GM12878 (cell line): ENCODE results near the gene SURF2. TPM values are rescaled to one million over a fixed set of nuclear protein-coding genes. Genes with fewer than 3 reads are reported as not detected.

ENCODE experiments used
- ATF7 ChIP-seq: fragments of 450-650 bp; IDR thresholded peaks from 2 replicates; pipeline ENCODE4 v1.6.1; 2016; ENCODE audit warnings: low read depth, mild to moderate bottlenecking
- BCL3 ChIP-seq: IDR thresholded peaks from 2 replicates; pipeline ENCODE4 v1.6.1; 2011; ENCODE audit warnings: borderline replicate concordance, low read depth, mild to moderate bottlenecking, moderate library complexity, low read length; ENCODE audit not compliant: insufficient read depth, poor library complexity, severe bottlenecking
- CEBPB ChIP-seq, 2 experiments: fragments of 150-350 bp in 1 of 2; IDR thresholded peaks; 2 replicates each; pipeline ENCODE4 v1.6.1; 2012 to 2014; ENCODE audit warnings: low read depth in 2 of 2, low read length in 2 of 2, borderline replicate concordance in 1 of 2, inconsistent platforms in 1 of 2
- CTCF ChIP-seq, 3 experiments: IDR thresholded peaks in 2 of 3; conservative IDR thresholded peaks in 1 of 3; 2 replicates each; pipeline ENCODE4 v1.5.1; 2011; ENCODE audit warnings: low read depth in 3 of 3, low read length in 3 of 3, mild to moderate bottlenecking in 3 of 3, control low read depth in 2 of 3, moderate library complexity in 2 of 3, inconsistent platforms in 1 of 3, mixed read lengths in 1 of 3; ENCODE audit not compliant: control insufficient read depth in 2 of 3, insufficient read depth in 1 of 3; ENCODE audit errors: extremely low read depth in 1 of 3
- CUX1 ChIP-seq: IDR thresholded peaks from 2 replicates; pipeline ENCODE4 v1.6.1; 2012; ENCODE audit warnings: improper control_type of control experiment, low read depth, low read length; ENCODE audit not compliant: insufficient replicate concordance
- FOS ChIP-seq: IDR thresholded peaks from 3 replicates; pipeline ENCODE4 v1.6.1; 2011; ENCODE audit warnings: borderline replicate concordance; ENCODE audit not compliant: insufficient read length; ENCODE audit errors: extremely low read depth
- JUNB ChIP-seq: IDR thresholded peaks from 2 replicates; pipeline ENCODE4 v1.6.1; 2016; ENCODE audit warnings: antibody characterized with exemption, mild to moderate bottlenecking
- NFIC ChIP-seq: IDR thresholded peaks from 2 replicates; pipeline ENCODE4 v1.6.1; 2012; ENCODE audit warnings: low read depth, mild to moderate bottlenecking, inconsistent platforms, low read length, moderate library complexity
- RELA ChIP-seq: fragments of 450-650 bp; IDR thresholded peaks from 2 replicates; pipeline ENCODE4 v1.8.0; 2014; ENCODE audit warnings: borderline replicate concordance; ENCODE audit not compliant: partially characterized antibody
- polyA plus RNA-seq, 11 experiments: library from polyadenylated mRNA; depleted of rRNA in 4 of 11; unstranded in 6 of 11; stranded (reverse) in 5 of 11; fragments of >200 nt; fragmentation: Nextera tagmentation in 4 of 11; fragmentation: Illumina TruSeq in 1 of 11; extraction: Ambion mirVana in 4 of 11; extraction: Trizol in 1 of 11; gene quantifications; 1 replicate in 1 of 11; 2 replicates in 10 of 11; pipeline versions ENCODE4 v1.2.1 to v1.2.3, GENCODE V29; 2011 to 2016; ENCODE audit warnings: inconsistent platforms in 2 of 11, missing spikeins in 2 of 11, low read depth in 1 of 11
- total RNA-seq, 4 experiments: library from RNA; depleted of rRNA in 3 of 4; stranded (reverse); fragments of >200 nt in 3 of 4; fragmentation: Illumina TruSeq in 1 of 4; extraction: Trizol in 1 of 4; gene quantifications; 2 replicates each; pipeline versions ENCODE4 v1.2.1 to v1.2.3, GENCODE V29; 2013 to 2021

Gene SURF2
- total and polyA plus RNA-seq, 10 of the 15 experiments (the other 5 are each of a cell fraction or from before 2014, with no cell fraction given) = 4.0 to 41.7 (median 20.8) TPM

- TF ChIP-seq CUX1 (no peak), FOS (no peak), BCL3 (no peak), JUNB (no peak), NFIC (no peak), RELA (no peak), CEBPB (IDR thresholded peaks at IDR 0.05; ENCODE audit: borderline replicate concordance in 1 of 2, low read depth in 2 of 2, low read length in 2 of 2) (no peak), CTCF (IDR thresholded peaks at IDR 0.05 in 2 of 3, conservative IDR thresholded peaks at IDR 0.05 in 1 of 3; ENCODE audit: control insufficient read depth in 2 of 3, extremely low read depth in 1 of 3, insufficient read depth in 1 of 3, low read depth in 3 of 3, low read length in 3 of 3) (no peak), ATF7 (no peak)
Observed at GRCh38 chr9:133368249-133368881, 12.0 kb downstream of the SURF2 start (continued).
